ENCODE results near the gene CLCN1.
A peak's percentile ranks its signal among the peaks of the same experiment; 100 is the strongest.
"Not testable (repeated sequence)": the region's sequence is repeated elsewhere in the genome, so short reads cannot be mapped to it uniquely, and the experiment has no call there.

Gene CLCN1

GRCh38 chr7:143384661-143385631 is 69.0 kb downstream of the CLCN1 start:
- no peak for DNase-seq (ENCODE audit: low read depth in 2 of 2)

DNA sequence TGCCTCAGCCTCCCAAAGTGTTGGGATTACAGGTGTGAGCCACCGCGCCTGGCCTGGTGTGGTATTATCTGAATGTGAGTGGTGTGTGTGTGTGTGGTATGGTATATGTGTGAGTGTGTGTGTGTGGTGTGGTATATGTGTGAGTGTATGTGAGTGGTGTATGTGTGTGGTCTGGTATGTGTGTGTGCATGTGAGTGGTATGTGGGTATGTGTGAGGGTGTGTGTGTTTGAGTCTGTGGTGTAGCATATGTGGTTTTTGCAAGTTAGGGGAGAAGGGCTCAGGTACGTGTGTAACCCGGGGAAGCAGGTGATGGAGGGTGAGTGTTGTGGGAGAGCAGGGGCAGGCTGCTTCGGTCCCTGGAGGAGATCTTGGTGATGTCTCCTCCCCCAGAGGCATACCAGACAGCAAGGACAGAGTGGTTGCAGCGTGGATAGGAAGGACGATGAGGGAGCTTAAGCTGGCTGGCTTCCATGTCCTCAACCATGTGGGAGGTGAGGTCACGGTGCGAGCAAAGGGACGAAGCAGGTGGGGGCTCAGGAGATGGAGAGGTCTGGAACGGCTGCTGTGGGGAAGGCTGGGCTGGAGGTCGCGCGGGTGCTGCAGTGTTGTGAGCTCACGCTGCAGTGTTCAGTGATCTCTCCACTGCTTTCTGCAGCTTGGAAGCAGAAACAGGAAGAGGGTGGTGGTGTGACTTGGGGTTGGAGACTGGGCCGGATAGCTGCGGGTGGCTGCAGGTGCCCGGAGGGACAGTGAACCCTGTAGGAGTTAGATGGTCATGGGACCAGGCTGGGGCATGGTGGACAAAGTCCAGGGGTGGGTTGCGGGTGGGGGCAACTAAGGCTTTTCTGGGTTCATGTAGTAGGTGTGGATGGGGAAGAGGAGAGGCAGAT is 70.2 kb downstream of the CLCN1 start:
- DNase-seq (ENCODE audit: low read depth in 2 of 2), result no peak

GRCh38 chr7:143387156-143387975 is 71.5 kb downstream of the CLCN1 start:
- DNase-seq (ENCODE audit: low read depth in 2 of 2), result no peak

- no peak for DNase-seq (ENCODE audit: low read depth in 2 of 2)
These were observed 72.1 kb downstream of the CLCN1 start for GRCh38 chr7:143388051-143388450.

- no peak for DNase-seq (ENCODE audit: low read depth in 2 of 2)
These were observed 72.7 kb downstream of the CLCN1 start for GRCh38 chr7:143388491-143389101.

- no peak for DNase-seq (ENCODE audit: low read depth in 2 of 2)
These were observed 73.6 kb downstream of the CLCN1 start for GRCh38 chr7:143389316-143390103.

GRCh38 chr7:143390104-143390772 is 74.3 kb downstream of the CLCN1 start:
- no peak for DNase-seq (ENCODE audit: low read depth in 2 of 2)

DNA sequence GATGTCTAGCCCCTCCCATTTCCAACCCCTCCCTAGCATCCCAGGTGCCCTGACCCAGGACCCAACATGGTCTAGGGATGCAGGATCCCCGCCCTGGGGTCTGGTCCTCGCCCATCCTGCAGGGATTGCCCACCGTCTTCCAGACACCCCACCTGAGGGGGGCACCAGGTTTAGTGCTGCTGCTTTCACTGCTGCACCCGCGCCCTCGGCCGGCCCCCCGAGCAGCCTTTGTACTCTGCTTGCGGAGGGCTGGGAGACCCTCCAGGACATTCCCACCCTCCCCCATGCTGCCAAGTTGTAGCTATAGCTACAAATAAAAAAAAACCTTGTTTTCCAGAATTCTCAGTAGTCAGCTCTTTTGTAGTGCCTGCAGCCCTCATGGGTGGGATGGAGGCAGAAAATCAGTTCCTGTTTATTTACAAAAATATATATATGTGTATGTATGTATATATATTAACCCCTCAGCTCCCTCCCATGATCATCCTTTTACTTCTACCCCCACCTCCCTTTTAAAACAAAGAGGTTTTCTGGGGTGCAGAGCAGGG is 74.9 kb downstream of the CLCN1 start:
- no peak for DNase-seq (ENCODE audit: low read depth in 2 of 2)

GRCh38 chr7:143391462-143392404 is 75.8 kb downstream of the CLCN1 start:
- DNase-seq (ENCODE audit: low read depth in 2 of 2), result peak; percentile 60 to 68

DNA sequence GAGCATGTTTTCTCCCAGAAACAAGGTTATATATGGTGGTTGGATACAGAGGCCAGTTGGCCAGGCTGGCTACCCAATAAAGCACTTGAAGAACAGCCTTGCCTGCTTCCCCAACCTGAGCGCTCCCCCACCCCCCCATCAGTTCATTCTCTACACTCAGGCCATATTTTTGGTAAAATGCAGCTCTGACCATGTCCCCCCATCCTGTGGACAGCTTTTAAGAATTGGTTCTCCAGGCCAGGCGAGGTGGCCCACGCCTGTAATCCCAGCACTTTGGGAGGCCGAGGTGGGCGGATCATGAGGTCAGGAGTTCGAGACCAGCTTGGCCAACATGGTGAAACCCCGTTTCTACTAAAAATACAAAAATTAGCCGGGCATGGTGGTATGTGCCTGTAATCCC is 76.5 kb downstream of the CLCN1 start:
- DNase-seq (ENCODE audit: low read depth in 2 of 2), result not testable (repeated sequence)

GRCh38 chr7:143392875-143393266 is 77.0 kb downstream of the CLCN1 start:
- no peak for DNase-seq (ENCODE audit: low read depth in 2 of 2)

DNA sequence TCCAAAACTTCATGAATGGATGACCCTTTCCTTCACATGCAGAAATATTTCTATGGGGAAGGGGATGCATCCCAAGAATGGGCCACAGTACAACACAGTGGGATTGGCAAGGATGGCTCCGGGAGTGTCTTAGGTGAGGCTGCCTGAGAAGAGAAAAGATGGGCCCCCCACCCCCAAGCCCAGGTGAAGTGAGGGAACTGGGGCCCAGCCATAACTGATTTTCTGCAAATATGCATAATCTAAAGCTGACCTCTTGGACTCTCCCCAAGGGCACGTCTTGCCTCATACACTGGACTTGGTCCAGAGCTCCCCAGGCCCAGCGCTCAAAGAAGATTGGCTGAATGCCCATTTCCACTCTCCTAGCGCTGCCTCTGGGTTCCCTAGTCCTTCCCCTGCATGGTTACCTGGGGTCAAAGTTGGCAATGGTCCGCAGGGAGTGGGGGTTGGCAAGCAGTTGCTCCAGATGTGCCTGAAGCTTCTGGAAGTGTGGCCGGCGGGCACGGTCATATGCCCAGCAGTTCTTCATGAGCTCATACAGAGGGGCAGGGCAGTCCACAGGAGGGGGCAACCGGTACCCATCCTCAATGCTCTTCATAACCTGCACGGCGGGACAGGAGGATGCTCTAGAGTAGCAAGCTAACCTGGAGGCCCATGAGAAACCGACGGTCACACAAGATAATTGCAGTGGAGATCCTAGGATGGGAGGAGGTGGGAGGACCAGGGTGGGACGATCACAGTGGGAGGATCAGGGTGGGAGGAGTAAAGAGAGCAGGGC is 77.5 kb downstream of the CLCN1 start:
- DNase-seq (ENCODE audit: low read depth in 2 of 2), result no peak

- DNase-seq (ENCODE audit: low read depth in 2 of 2), result no peak
These were observed 78.2 kb downstream of the CLCN1 start for GRCh38 chr7:143394068-143394467.

- no peak for DNase-seq (ENCODE audit: low read depth in 2 of 2)
These were observed 78.9 kb downstream of the CLCN1 start for GRCh38 chr7:143394777-143395176.

DNA sequence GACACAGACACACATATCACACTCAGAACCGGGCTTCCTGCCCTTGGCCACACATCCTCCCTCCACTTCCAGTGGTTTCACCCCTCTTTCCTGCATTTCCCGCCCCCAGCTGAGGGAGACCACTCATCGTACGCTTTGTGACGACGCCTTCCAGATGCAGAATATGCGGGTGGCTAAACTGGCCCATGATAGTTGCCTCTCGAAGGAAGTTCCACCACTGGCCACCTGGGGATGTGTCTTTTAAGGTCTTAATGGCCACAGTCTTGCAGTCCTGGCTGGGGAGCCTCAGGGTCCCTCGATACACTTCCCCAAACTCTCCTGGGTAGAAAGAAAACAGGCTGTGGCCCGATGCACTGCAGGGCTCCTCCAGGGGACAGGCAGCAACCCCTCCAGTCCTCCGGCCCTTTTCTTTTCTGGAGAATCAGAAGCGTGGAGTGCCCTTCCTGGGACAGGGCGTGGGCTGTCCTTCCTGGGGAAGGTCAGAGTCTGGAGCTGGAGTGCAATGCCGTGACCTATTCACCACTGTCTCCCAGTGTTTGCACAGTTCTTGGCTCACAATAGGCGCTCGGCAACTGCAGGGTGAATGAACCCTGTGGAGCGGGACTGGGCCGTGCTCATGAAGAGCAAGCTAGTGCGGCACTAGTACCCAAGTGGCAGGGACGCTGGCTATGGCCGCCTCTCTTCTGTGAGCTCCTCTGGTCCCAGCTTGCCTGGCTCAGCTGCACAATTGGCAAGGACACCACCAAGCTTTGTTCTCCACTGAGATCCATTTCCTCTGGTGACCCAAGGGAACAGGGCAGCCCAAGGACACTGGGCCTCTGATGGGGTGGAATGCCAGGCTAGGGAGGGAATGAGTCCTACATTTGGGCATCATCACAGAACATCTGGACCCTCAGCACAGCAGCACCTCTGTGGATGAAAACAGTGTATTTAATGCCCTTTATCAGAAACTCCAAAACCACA is 79.6 kb downstream of the CLCN1 start:
- no peak for DNase-seq (ENCODE audit: low read depth in 2 of 2)

- no peak for DNase-seq (ENCODE audit: low read depth in 2 of 2)
These were observed 80.3 kb downstream of the CLCN1 start for GRCh38 chr7:143396182-143396581.

Data from fibroblast of skin of left quadriceps (primary cell).